Measurements from ENCODE around the gene IL19.
"Not testable (repeated sequence)": the region's sequence is repeated elsewhere in the genome, so short reads cannot be mapped to it uniquely, and the experiment has no call there.

The IL19 gene

DNA sequence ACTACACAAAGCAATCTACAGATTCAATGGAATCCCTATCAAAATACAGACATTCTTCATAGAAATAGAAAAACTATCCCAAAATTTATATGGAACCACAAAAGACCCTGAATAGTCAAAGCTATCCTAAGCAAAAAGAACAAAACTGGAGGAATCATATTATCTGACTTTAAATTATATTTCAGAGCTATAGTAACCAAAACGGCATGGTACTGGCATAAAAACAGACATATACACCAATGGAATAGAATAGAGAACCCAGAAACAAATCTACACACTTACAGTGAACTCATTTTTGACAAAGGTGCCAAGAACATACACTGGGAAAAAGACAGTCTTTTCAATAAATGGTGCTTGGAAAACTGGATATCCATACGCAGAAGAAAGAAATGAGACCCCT, 82.1 kb downstream of the IL19 start:
- not testable (repeated sequence) for DNase-seq (ENCODE audit: low read depth, low spot score); H3K27ac ChIP-seq

DNA sequence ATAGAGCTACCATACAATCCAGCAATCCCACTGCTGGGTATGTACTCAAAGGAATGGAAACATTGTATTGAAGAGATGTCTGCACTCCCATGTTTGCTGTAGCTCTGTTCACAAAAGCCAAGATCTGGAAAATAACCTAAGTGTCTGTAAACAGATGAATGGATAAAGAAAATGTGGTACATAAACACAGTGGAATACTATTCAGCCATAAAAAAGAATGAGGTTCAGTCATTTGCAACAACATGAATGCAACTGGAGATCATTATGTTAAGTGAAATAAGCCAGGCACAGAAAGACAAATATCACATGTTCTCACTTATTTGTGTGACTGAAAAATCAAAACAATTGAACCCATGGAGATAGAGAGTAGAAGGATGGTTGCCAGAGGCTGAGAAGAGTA, 83.1 kb downstream of the IL19 start:
- H3K27ac ChIP-seq; DNase-seq (ENCODE audit: low read depth, low spot score): not testable (repeated sequence)

- DNase-seq (ENCODE audit: low read depth, low spot score): no peak
- H3K27ac ChIP-seq: no peak overlapping the region
Observed at GRCh38 chr1:206854401-206855129, 84.0 kb downstream of the IL19 start.

DNA sequence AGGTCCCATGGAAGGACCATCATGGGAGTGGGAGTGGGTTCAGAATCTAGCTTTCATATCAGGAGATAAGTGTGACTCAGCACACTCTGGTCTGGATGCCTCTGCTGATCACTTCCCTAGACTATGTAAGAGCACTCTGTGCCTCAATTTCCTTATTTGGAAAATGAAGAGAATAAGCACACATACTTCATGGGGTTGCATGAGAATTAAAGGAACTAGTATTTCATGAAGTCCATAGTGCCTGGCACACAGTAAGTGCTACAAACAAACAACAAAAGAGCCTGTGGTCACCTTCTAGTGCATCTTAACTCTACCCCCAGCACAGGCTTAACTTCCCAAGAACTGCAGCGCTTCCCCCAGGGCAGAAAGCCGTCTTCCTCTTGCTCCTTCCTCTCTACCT, 85.3 kb downstream of the IL19 start:
- DNase-seq (ENCODE audit: low read depth, low spot score): no peak
- no peak overlapping the region for H3K27ac ChIP-seq

GRCh38 chr1:206856674-206857464, 86.3 kb downstream of the IL19 start:
- H3K27ac ChIP-seq: no peak overlapping the region
- no peak for DNase-seq (ENCODE audit: low read depth, low spot score)

DNA sequence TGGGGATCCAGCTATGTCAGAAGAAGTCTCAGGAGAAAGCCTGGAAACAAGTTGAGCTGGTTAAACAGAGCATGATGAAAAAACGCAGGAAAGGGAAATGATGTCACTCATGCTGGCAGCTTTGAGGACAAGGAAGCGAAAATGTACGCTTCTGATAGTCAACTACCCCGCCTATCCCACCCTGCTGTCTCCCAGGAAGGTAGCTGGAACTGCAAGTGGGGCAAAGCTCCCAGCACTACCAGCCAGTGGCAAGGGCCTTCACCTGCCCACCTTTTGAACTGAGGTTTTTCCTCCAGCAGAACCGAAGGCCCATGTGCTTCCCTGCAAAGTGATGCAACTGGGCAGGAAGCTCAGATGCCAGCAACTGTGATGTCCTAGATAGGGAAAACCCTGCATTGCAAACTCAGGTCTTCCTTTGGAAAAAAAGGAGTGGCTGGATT, 88.5 kb downstream of the IL19 start:
- DNase-seq (ENCODE audit: low read depth, low spot score): no peak
- H3K27ac ChIP-seq: peak overlapping the region; percentile 12

- no peak overlapping the region for H3K27ac ChIP-seq
- no peak for DNase-seq (ENCODE audit: low read depth, low spot score)
Observed at GRCh38 chr1:206860165-206860564, 89.6 kb downstream of the IL19 start.

- no peak overlapping the region for H3K27ac ChIP-seq
- no peak for DNase-seq (ENCODE audit: low read depth, low spot score)
Observed at GRCh38 chr1:206863266-206863665, 92.7 kb downstream of the IL19 start.

DNA sequence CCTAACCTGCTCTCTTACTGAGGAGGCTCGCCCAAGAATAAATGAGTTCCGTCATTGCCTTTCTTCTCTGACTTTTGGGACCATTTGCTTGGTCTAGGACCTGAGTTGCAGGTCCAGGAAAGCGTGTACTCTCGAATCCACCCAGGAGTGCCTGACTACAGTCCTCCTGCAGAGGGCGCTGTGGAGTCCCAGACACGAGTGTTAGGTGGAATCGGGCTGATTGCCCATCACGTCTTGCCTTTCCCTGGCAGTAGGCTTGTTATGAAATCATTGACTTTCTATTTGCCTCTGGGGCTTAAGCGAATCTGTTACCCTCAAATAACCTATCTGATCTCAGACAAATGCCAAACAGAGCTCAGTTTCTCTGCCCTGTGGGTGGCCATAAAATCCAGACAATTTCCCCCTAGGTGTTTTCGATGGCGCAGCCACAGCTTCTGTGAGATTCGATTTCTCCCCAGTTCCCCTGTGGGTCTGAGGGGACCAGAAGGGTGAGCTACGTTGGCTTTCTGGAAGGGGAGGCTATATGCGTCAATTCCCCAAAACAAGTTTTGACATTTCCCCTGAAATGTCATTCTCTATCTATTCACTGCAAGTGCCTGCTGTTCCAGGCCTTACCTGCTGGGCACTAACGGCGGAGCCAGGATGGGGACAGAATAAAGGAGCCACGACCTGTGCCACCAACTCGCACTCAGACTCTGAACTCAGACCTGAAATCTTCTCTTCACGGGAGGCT, 94.5 kb downstream of the IL19 start, which contains the start of gene IL20:
TSS of gene IL20 (plus strand) at position 685 of the 733 bp plus-strand sequence. CDS start 230 bp downstream, outside the sequence.
- DNase-seq (ENCODE audit: low read depth, low spot score): peak; percentile 66
- peak within 1 kb of the TSS; percentile 34 for H3K27ac ChIP-seq

- no peak overlapping the region for H3K27ac ChIP-seq
- no peak for DNase-seq (ENCODE audit: low read depth, low spot score)
Observed at GRCh38 chr1:206866062-206866461, 95.5 kb downstream of the IL19 start.

- DNase-seq (ENCODE audit: low read depth, low spot score): no peak
- peak overlapping the region; percentile 72 for H3K27ac ChIP-seq
Observed at GRCh38 chr1:206867239-206867638, 96.7 kb downstream of the IL19 start.

GRCh38 chr1:206867716-206868115, 97.1 kb downstream of the IL19 start:
- H3K27ac ChIP-seq: peak overlapping the region; percentile 72
- DNase-seq (ENCODE audit: low read depth, low spot score): no peak

DNA sequence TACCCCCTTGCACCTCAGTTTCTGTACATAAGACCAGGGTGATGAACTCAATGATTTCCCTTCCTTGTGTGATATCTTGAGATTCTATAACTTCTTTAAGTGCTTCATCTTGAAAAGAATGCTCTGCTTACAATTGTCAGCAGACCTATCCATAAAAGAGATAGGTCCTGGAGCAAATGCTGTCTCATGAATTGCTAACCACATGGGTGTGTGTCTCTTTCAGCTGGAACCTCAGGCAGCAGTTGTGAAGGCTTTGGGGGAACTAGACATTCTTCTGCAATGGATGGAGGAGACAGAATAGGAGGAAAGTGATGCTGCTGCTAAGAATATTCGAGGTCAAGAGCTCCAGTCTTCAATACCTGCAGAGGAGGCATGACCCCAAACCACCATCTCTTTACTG, 97.7 kb downstream of the IL19 start:
- no peak for DNase-seq (ENCODE audit: low read depth, low spot score)

GRCh38 chr1:206872139-206872538, 101.6 kb downstream of the IL19 start:
- no peak for DNase-seq (ENCODE audit: low read depth, low spot score)
- no peak overlapping the region for H3K27ac ChIP-seq

More for the DNA sequence above, 97.7 kb downstream of the IL19 start:
- peak overlapping the region; percentile 72 for H3K27ac ChIP-seq

GRCh38 chr1:206873603-206874188, 103.1 kb downstream of the IL19 start:
- peak overlapping the region; percentile 71 for H3K27ac ChIP-seq
- DNase-seq (ENCODE audit: low read depth, low spot score): no peak

- H3K27ac ChIP-seq: no peak overlapping the region
- DNase-seq (ENCODE audit: low read depth, low spot score): no peak
Observed at GRCh38 chr1:206875752-206876377, 105.3 kb downstream of the IL19 start.

DNA sequence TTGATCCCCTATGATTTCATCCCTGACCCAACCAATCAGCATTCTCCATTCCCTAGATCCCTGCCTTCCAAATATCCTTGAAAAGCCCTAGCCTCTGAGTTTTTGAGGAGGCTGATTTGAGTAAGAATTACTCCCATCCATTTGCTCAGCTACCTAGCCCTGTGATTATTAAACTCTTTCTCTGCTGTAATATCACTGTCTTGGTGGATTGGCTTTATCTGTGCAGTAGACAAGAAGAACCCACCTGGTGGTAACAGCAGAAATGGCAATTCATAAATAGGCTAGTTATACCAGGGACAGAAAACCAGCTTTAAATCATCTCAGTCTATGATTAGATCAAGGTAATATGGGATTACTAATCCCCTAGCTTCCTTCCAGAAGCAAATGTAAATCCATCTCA, 107.9 kb downstream of the IL19 start:
- no peak overlapping the region for H3K27ac ChIP-seq
- DNase-seq (ENCODE audit: low read depth, low spot score): no peak

DNA sequence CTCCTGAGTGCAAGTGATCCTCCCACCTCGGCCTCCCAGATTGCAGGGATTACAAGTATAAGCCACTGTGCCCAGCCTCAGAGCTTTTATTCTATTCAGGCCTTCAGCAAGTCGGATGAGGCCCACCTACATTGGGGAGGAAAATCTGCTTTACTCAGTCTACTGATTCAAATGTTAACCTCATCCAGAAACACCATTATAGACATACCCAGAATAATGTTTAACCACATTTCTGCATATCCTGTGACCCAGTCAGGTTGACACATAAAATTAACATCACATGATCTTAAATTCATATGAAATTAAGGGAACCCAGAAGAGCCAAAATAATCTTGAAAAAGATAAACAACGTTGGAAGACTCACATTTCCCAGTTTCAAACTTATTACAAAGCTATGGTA, 109.7 kb downstream of the IL19 start:
- DNase-seq (ENCODE audit: low read depth, low spot score): no peak
- H3K27ac ChIP-seq: no peak overlapping the region

DNA sequence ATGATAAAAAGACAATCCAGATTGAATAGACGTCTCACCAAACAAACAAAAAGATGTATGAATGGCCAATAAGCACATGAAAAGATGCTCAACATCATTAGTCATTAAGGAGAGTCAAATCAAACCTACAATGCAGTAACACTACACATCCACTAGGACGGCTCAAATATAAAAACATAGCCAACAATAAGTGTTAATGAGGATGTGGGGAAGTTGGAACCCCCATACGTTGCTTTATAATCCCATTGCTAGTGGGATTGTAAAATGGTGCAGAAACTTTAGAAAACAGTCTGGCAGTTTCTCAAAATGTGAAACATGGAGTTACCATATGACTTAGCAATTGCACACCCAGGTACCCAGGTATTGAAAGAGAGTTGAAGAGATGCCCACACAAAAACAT, 112.0 kb downstream of the IL19 start:
- H3K27ac ChIP-seq: no peak overlapping the region
- no peak for DNase-seq (ENCODE audit: low read depth, low spot score)

DNA sequence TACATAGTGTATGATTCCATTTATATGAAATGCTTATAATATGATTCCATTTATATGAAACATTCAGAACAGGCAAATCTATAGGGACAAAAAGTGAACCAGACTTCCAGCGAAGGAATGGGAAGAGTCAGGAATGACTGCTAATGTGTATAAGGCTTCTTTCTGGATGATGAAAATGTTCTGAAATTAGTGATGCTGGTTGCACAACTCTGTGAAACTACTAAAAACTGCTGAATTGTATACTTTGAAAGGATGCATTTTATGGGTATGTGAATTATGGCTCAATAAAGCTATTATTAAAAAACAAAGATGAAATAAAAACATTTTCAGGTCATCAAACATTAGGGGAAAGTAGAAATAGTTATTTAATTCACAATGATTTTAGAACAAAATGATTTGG, 112.6 kb downstream of the IL19 start:
- DNase-seq (ENCODE audit: low read depth, low spot score): no peak
- H3K27ac ChIP-seq: no peak overlapping the region
